DOHH2 (cell line): ENCODE data around the gene GABPB2.

ENCODE experiments used
- H3F3A ChIP-seq: fragments of 200-600 bp; sonication (generic), shearing (Covaris generic); 2 replicates; pipeline ENCODE4 v1.6.0; 2016; ENCODE audit warnings: antibody characterized with exemption, mild to moderate bottlenecking; ENCODE audit not compliant: control insufficient read depth, insufficient read depth
- H3K27ac ChIP-seq: fragments of 200-600 bp; sonication (generic); 2 replicates; pipeline ENCODE4 v1.5.1; 2014; ENCODE audit warnings: low read depth, mild to moderate bottlenecking, low read length, moderate library complexity
- H3K27me3 ChIP-seq: fragments of 200-600 bp; sonication (generic); 2 replicates; pipeline ENCODE4 v1.6.1; 2014; ENCODE audit warnings: mild to moderate bottlenecking, low read length, mixed read lengths; ENCODE audit not compliant: control insufficient read depth
- H3K36me3 ChIP-seq: fragments of 200-600 bp; sonication (generic); 2 replicates; pipeline ENCODE4 v1.6.1; 2014; ENCODE audit warnings: mild to moderate bottlenecking, low read length, moderate library complexity, mixed read lengths; ENCODE audit not compliant: control insufficient read depth
- H3K4me1 ChIP-seq: fragments of 200-600 bp; sonication (generic); 2 replicates; pipeline ENCODE4 v1.6.1; 2014; ENCODE audit warnings: mild to moderate bottlenecking, low read length, mixed read lengths; ENCODE audit not compliant: control insufficient read depth
- H3K4me2 ChIP-seq: fragments of 200-600 bp; sonication (generic); 2 replicates; pipeline ENCODE4 v1.6.0; 2014; ENCODE audit warnings: mild to moderate bottlenecking, low read length, moderate library complexity
- H3K4me3 ChIP-seq: fragments of 200-600 bp; sonication (generic); 2 replicates; pipeline ENCODE4 v1.5.1; 2014; ENCODE audit warnings: mild to moderate bottlenecking, low read length, mixed read lengths
- H3K79me2 ChIP-seq: fragments of 200-600 bp; sonication (generic); 2 replicates; pipeline ENCODE4 v1.6.1; 2014; ENCODE audit warnings: mild to moderate bottlenecking, low read length, mixed read lengths; ENCODE audit not compliant: control insufficient read depth
- H3K9me2 ChIP-seq: fragments of 200-600 bp; sonication (generic); replicated peaks from 2 replicates; pipeline ENCODE4 v1.6.1; 2014; ENCODE audit warnings: mild to moderate bottlenecking, low read length, mixed read lengths; ENCODE audit not compliant: control insufficient read depth
- H3K9me3 ChIP-seq: fragments of 200-600 bp; sonication (generic); 2 replicates; pipeline ENCODE4 v1.6.1; 2014; ENCODE audit warnings: antibody characterized with exemption, low read length, mixed read lengths; ENCODE audit not compliant: control insufficient read depth, insufficient read depth
- H4K20me1 ChIP-seq: fragments of 200-600 bp; sonication (generic); 2 replicates; pipeline ENCODE4 v1.6.0; 2014; ENCODE audit warnings: low read depth, mild to moderate bottlenecking, antibody characterized with exemption, low read length, moderate library complexity; ENCODE audit not compliant: control insufficient read depth, insufficient read depth
- CTCF ChIP-seq: fragments of 200-600 bp; sonication (generic); IDR thresholded peaks from one replicate; pipeline ENCODE4 v1.5.1; 2014; ENCODE audit warnings: antibody characterized with exemption, mild to moderate bottlenecking, low read depth, low read length; ENCODE audit not compliant: poor library complexity, severe bottlenecking
- EZH2phosphoT487 ChIP-seq: fragments of 200-600 bp; sonication (generic); IDR thresholded peaks from 2 replicates; pipeline ENCODE4 v1.6.1; 2017; ENCODE audit warnings: borderline replicate concordance, mild to moderate bottlenecking, antibody characterized with exemption, low read length, moderate library complexity, mixed read lengths

The GABPB2 gene

GRCh38 chr1:151050051-151050688 is 20.4 kb upstream of the GABPB2 start:
- Histone ChIP-seq H3K9me2 (no peaks in the 10 kb centered on the region), H3K79me2 (no peaks in the 10 kb centered on the region), H3K27me3 (no peaks in the 10 kb centered on the region), H3K4me2 (no peak overlapping the region), H3K9me3 (no peaks in the 10 kb centered on the region), H3K4me1 (peaks cover 17% of the 10 kb centered on the region), H3K27ac (no peak overlapping the region), H3K4me3 (no peak overlapping the region), H3F3A (peaks cover 40% of the 10 kb centered on the region), H4K20me1 (peaks cover 2% of the 10 kb centered on the region; the same call in 1 of the 2 replicates), H3K36me3 (peaks cover 47% of the 10 kb centered on the region)
- TF ChIP-seq EZH2phosphoT487 = no peak

GRCh38 chr1:151051356-151052009 is 19.1 kb upstream of the GABPB2 start:
- H3K4me2 ChIP-seq = no peak overlapping the region
- H3K79me2 ChIP-seq = peaks cover 11% of the 10 kb centered on the region
- peaks cover 3% of the 10 kb centered on the region for H4K20me1 ChIP-seq
- H3K4me1 ChIP-seq = peaks cover 23% of the 10 kb centered on the region
- H3K27me3 ChIP-seq = no peaks in the 10 kb centered on the region
- H3K9me2 ChIP-seq = no peaks in the 10 kb centered on the region
- H3F3A ChIP-seq = peaks cover 40% of the 10 kb centered on the region
- peaks cover 60% of the 10 kb centered on the region for H3K36me3 ChIP-seq
- H3K27ac ChIP-seq = no peak overlapping the region
- no peaks in the 10 kb centered on the region for H3K9me3 ChIP-seq
- no peak overlapping the region for H3K4me3 ChIP-seq
- TF ChIP-seq EZH2phosphoT487 = no peak
- no peak for TF ChIP-seq CTCF

- peaks cover 47% of the 10 kb centered on the region for H3K79me2 ChIP-seq
- H3F3A ChIP-seq = peaks cover 31% of the 10 kb centered on the region
- H3K9me3 ChIP-seq = no peaks in the 10 kb centered on the region
- TF ChIP-seq EZH2phosphoT487 = no peak
- TF ChIP-seq CTCF = no peak
- no peak overlapping the region for H3K4me3 ChIP-seq
- no peaks in the 10 kb centered on the region for H3K27me3 ChIP-seq
- H4K20me1 ChIP-seq = peaks cover 17% of the 10 kb centered on the region
- H3K9me2 ChIP-seq = no peaks in the 10 kb centered on the region
- no peak overlapping the region for H3K27ac ChIP-seq
- H3K4me2 ChIP-seq = no peak overlapping the region
- peaks cover 85% of the 10 kb centered on the region for H3K36me3 ChIP-seq
- peaks cover 31% of the 10 kb centered on the region for H3K4me1 ChIP-seq
Observed at GRCh38 chr1:151054971-151055547, 15.5 kb upstream of the GABPB2 start.

GRCh38 chr1:151055581-151055980 is 15.0 kb upstream of the GABPB2 start:
- no peaks in the 10 kb centered on the region for H3K27me3 ChIP-seq
- H3K9me3 ChIP-seq = no peaks in the 10 kb centered on the region
- no peak overlapping the region for H3K27ac ChIP-seq
- H3K9me2 ChIP-seq = no peaks in the 10 kb centered on the region
- H3K4me1 ChIP-seq = peaks cover 31% of the 10 kb centered on the region
- no peak overlapping the region for H3K4me2 ChIP-seq
- TF ChIP-seq EZH2phosphoT487 (no peak), CTCF (no peak)
- peaks cover 84% of the 10 kb centered on the region for H3K36me3 ChIP-seq
- H3K79me2 ChIP-seq = peaks cover 52% of the 10 kb centered on the region
- peaks cover 17% of the 10 kb centered on the region for H4K20me1 ChIP-seq
- H3F3A ChIP-seq = peaks cover 27% of the 10 kb centered on the region
- no peak overlapping the region for H3K4me3 ChIP-seq
